ENCODE data around the gene C17orf100. TPM values are rescaled to one million over a fixed set of nuclear protein-coding genes. Genes with fewer than 3 reads are reported as not detected.
A peak's percentile ranks its signal among the peaks of the same experiment; 100 is the strongest.

Gene C17orf100
- total and polyA plus RNA-seq, 2 of the 13 experiments (the other 11 are each of a cell fraction or from before 2014, with no cell fraction given) = 3.6 to 8.7 TPM

DNA sequence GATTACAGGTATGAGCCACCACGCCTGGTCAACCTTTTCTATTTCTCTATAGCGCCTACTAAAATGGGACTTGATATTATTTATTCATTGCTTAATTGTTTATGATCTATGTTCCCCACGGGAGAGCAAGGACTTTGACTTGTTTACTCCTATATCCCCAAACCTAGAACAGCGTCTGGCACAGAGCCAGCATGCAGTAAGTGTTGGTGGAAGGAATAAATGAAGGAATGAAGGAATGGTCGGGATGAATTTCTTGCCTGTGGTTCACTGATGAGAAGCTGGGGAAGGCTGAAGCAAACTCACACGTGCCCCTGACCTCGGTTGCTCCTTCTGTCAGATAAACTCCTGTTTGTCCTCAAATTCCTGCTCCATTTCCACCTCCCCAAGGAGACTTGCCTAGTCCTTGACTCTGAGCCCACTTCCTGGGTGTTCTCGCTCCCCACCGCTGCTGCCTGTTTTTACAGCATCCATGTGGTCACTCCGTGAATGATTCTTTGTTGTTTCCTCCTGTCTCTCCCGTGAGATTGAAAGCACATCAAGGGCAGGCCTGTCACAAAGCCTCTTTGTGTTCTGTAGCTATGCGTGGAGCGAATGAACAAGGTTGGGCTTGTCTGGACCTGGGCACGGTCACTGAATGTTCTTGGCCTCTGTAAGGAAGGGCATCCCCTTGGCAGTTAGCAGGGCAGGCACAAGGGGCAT is 17.3 kb downstream of the C17orf100 start (continued):
- TF ChIP-seq, protein P1, sequence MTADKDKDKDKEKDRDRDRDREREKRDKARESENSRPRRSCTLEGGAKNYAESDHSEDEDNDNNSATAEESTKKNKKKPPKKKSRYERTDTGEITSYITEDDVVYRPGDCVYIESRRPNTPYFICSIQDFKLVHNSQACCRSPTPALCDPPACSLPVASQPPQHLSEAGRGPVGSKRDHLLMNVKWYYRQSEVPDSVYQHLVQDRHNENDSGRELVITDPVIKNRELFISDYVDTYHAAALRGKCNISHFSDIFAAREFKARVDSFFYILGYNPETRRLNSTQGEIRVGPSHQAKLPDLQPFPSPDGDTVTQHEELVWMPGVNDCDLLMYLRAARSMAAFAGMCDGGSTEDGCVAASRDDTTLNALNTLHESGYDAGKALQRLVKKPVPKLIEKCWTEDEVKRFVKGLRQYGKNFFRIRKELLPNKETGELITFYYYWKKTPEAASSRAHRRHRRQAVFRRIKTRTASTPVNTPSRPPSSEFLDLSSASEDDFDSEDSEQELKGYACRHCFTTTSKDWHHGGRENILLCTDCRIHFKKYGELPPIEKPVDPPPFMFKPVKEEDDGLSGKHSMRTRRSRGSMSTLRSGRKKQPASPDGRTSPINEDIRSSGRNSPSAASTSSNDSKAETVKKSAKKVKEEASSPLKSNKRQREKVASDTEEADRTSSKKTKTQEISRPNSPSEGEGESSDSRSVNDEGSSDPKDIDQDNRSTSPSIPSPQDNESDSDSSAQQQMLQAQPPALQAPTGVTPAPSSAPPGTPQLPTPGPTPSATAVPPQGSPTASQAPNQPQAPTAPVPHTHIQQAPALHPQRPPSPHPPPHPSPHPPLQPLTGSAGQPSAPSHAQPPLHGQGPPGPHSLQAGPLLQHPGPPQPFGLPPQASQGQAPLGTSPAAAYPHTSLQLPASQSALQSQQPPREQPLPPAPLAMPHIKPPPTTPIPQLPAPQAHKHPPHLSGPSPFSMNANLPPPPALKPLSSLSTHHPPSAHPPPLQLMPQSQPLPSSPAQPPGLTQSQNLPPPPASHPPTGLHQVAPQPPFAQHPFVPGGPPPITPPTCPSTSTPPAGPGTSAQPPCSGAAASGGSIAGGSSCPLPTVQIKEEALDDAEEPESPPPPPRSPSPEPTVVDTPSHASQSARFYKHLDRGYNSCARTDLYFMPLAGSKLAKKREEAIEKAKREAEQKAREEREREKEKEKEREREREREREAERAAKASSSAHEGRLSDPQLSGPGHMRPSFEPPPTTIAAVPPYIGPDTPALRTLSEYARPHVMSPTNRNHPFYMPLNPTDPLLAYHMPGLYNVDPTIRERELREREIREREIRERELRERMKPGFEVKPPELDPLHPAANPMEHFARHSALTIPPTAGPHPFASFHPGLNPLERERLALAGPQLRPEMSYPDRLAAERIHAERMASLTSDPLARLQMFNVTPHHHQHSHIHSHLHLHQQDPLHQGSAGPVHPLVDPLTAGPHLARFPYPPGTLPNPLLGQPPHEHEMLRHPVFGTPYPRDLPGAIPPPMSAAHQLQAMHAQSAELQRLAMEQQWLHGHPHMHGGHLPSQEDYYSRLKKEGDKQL (CRISPR knock-in tag; IDR thresholded peaks at IDR 0.05; ENCODE audit: low read depth) = no peak
- no peak for TF ChIP-seq SAFB2 (CRISPR knock-in tag; IDR thresholded peaks at IDR 0.05; ENCODE audit: borderline replicate concordance, low read depth)
- TF ChIP-seq STAG1 (CRISPR knock-in tag; IDR thresholded peaks at IDR 0.05) = no peak
- TF ChIP-seq MED1 (CRISPR knock-in tag; IDR thresholded peaks at IDR 0.05) = peak; percentile 64; the same call in 1 of the 2 replicates
- TF ChIP-seq ZNF235 (CRISPR knock-in tag; IDR thresholded peaks at IDR 0.05; ENCODE audit: borderline replicate concordance) = no peak
- TF ChIP-seq, protein P2, sequence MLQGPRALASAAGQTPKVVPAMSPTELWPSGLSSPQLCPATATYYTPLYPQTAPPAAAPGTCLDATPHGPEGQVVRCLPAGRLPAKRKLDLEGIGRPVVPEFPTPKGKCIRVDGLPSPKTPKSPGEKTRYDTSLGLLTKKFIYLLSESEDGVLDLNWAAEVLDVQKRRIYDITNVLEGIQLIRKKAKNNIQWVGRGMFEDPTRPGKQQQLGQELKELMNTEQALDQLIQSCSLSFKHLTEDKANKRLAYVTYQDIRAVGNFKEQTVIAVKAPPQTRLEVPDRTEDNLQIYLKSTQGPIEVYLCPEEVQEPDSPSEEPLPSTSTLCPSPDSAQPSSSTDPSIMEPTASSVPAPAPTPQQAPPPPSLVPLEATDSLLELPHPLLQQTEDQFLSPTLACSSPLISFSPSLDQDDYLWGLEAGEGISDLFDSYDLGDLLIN (CRISPR knock-in tag; IDR thresholded peaks at IDR 0.05; ENCODE audit: borderline replicate concordance) = no peak
- TF ChIP-seq ZNF12 (CRISPR knock-in tag; IDR thresholded peaks at IDR 0.05) = 0 out of 2 replicates have a peak, but pooled peaks have one; percentile 8
- no peak for TF ChIP-seq ZSCAN20 (CRISPR knock-in tag; IDR thresholded peaks at IDR 0.05; ENCODE audit: borderline replicate concordance)
- TF ChIP-seq ZBTB3 (CRISPR knock-in tag; IDR thresholded peaks at IDR 0.05; ENCODE audit: borderline replicate concordance, low read depth) = no peak
- TF ChIP-seq, protein P3, sequence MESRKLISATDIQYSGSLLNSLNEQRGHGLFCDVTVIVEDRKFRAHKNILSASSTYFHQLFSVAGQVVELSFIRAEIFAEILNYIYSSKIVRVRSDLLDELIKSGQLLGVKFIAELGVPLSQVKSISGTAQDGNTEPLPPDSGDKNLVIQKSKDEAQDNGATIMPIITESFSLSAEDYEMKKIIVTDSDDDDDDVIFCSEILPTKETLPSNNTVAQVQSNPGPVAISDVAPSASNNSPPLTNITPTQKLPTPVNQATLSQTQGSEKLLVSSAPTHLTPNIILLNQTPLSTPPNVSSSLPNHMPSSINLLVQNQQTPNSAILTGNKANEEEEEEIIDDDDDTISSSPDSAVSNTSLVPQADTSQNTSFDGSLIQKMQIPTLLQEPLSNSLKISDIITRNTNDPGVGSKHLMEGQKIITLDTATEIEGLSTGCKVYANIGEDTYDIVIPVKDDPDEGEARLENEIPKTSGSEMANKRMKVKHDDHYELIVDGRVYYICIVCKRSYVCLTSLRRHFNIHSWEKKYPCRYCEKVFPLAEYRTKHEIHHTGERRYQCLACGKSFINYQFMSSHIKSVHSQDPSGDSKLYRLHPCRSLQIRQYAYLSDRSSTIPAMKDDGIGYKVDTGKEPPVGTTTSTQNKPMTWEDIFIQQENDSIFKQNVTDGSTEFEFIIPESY (CRISPR knock-in tag; IDR thresholded peaks at IDR 0.05) = peak; percentile 47; the same call in 1 of the 2 replicates
- TF ChIP-seq ATF1 (CRISPR knock-in tag; IDR thresholded peaks at IDR 0.05) = peak; percentile 28; the same call in 1 of the 2 replicates
- no peak for TF ChIP-seq ZNF256 (CRISPR knock-in tag; conservative IDR thresholded peaks at IDR 0.05)
- TF ChIP-seq, protein P4, sequence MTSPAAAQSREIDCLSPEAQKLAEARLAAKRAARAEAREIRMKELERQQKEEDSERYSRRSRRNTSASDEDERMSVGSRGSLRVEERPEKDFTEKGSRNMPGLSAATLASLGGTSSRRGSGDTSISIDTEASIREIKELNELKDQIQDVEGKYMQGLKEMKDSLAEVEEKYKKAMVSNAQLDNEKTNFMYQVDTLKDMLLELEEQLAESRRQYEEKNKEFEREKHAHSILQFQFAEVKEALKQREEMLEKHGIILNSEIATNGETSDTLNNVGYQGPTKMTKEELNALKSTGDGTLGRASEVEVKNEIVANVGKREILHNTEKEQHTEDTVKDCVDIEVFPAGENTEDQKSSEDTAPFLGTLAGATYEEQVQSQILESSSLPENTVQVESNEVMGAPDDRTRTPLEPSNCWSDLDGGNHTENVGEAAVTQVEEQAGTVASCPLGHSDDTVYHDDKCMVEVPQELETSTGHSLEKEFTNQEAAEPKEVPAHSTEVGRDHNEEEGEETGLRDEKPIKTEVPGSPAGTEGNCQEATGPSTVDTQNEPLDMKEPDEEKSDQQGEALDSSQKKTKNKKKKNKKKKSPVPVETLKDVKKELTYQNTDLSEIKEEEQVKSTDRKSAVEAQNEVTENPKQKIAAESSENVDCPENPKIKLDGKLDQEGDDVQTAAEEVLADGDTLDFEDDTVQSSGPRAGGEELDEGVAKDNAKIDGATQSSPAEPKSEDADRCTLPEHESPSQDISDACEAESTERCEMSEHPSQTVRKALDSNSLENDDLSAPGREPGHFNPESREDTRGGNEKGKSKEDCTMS (CRISPR knock-in tag; conservative IDR thresholded peaks at IDR 0.05) = no peak
- no peak for TF ChIP-seq FOXK1 (CRISPR knock-in tag; IDR thresholded peaks at IDR 0.05; ENCODE audit: borderline replicate concordance, low read depth)
- no peak for TF ChIP-seq BRD4 (CRISPR knock-in tag; IDR thresholded peaks at IDR 0.05)
- no peak for TF ChIP-seq SMARCC2 (IDR thresholded peaks at IDR 0.05)
